NCI-H2196 (cell line): ENCODE results near the gene CCDC8.
"Not testable (repeated sequence)": the region's sequence is repeated elsewhere in the genome, so short reads cannot be mapped to it uniquely, and the experiment has no call there.

Experiments
- DNase-seq: peaks from one replicate; lab custom pipeline; 2025; ENCODE audit not compliant: unreplicated experiment; lab: John Stamatoyannopoulos, UW

CCDC8 gene

DNA sequence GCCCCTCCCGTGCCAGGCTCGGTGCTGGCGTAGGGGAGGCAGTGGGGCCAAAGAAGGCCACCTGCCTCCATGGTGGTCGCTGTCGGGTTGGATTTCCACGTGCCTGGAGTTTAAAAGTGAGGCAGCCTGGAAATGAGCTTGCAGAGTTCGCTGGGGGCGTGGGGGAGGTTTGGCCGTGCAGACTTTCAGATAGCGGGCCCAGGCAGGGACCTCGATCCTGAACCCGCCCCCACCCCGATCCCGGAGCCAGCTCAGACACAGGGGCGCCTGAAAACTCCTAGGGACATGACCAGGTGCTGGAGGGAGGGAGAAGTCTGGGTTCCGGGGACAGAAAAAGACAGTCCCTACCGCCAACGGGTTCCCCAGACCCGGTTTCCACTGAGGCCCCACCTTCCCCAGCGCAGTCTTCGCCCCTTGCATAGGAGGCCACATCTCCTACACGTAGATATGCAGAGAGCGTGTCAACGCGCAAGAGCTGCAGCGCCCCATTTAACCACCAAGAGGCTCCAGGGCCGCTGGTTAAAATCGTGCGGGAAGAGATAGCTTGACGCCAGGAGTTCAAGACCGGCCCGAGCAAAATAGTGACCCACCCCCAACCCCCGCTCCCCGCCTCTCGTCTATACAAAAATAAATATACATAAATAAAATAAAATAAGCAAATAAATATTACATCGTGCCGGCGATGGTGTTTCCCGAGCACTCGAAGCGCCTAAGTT is 8.5 kb downstream of the CCDC8 start:
- no peak for DNase-seq

- no peak for DNase-seq
Observed at GRCh38 chr19:46404055-46404752, 9.2 kb downstream of the CCDC8 start.

GRCh38 chr19:46402725-46403124 is 10.6 kb downstream of the CCDC8 start:
- no peak for DNase-seq

DNA sequence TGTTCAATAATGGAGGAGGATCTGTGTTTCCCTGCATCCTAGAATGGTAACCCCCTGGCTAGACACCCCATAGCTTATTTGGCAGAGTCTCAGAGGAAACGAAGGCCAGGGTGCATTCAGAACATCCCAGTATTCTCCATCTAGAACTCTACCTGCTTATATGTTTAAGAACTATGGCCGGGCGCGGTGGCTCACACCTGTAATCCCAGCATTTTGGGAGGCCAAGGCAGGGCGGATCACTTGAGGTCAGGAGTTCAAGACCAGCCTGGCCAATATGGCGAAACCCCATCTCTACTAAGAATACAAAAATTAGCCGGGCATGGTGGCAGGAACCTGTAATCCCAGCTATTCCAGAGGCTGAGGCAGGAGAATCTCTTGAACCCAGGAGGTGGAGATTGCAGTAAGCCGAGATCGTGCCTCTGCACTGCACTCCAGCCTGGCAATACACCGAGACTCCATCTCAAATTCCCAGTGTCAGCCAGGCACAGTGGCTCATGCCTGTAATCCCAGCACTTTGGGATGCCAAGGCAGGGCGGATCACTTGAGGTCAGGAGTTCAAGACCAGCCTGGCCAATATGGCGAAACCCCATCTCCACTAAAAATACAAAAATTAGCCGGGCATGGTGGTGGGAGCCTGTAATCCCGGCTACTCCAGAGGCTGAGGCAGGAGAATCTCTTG is 15.4 kb downstream of the CCDC8 start:
- DNase-seq, result not testable (repeated sequence)

DNA sequence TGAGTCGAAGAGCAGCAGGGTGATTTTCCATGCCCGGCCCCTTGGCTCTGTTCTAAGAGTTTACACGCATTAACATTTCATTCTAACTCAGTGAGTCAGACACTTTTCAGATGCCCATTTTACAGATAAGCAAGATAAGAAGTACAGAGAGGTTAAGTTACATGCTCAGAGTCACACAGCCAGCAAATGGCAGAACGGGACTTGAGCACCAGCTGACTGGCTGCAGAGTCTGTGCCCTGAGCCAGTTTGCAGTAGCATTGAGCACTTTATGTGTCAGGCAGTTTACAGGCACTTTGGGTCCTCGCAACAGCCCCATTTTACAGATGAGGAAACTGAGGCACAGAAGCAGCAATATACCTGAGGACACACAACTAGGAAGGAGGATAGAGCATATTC is 19.0 kb downstream of the CCDC8 start:
- no peak for DNase-seq

- DNase-seq, result no peak
Observed at GRCh38 chr19:46393456-46394401, 19.6 kb downstream of the CCDC8 start.

GRCh38 chr19:46392837-46393236 is 20.5 kb downstream of the CCDC8 start:
- DNase-seq, result no peak

DNA sequence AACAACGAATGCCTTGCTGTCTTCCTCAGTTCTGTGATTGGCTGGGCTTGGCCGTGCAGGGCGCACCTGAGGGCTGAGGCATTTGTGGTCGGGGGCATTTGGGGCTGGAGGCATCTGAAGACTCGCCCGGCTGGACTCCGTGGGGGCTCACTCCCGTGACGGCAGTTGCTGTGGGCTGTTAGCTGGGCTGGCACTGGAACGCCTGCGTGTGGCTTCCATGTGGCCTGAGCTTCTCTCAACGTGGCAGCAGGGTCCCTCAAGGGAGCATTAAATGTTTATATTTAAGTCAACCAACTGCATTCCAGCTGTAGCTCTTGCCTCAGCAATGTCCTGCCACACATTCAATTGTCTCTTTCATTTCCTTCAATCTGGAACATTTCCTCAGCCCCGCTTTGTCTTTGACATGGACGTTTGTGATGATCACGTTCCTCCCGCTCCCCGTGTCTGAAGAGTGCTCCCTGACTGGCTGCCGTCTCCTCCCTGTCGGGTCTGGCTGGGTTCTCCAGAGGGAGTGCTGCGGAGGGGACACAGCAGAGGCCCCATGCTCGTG is 21.0 kb downstream of the CCDC8 start:
- DNase-seq, result no peak

DNA sequence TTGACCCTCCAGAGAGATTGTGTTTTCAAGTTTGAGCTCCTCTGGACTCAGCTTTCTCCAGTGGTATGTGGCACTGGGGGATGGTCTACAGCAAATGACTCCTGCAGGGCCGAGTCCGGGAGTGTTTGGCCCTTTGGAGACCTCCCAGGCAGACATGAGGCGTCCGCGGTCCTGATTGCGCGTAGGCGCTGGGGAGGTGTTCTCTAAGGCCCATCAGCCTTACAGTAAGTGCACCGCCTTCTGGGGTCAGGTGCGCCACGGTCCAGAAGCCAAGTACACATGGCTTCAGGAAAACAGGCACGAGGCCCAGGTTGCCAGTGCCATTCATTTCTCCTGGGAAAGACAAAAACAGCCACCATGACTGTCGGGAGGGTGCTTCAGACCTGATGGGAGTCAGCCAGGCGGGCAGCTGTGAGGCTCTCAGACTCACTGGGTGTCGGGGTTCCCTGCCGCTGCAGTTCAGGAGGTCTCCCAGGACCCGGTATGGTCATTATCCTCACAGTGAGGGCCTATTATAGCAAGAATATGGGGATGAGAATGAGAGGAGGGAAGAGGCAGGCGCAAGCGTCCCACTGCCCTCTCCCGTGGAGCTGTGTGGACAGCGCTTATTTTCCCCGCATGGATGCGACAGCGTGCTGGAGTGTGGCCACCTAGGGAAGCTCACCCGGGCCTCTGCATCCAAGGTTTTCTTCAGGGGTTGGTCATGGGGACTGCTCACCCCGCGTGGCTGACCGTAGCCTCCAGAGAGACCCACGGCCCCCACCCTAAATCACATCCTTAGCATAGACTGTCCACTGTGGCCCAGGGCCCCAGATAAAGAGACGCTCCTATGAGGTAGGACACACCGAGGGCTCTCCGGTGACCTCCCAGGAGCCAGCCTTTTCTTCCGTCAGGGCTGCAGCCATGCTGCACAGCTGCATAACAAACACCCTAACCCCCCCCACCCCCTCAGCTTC is 21.8 kb downstream of the CCDC8 start:
- DNase-seq, result no peak

GRCh38 chr19:46390866-46391265 is 22.5 kb downstream of the CCDC8 start:
- DNase-seq, result no peak

DNA sequence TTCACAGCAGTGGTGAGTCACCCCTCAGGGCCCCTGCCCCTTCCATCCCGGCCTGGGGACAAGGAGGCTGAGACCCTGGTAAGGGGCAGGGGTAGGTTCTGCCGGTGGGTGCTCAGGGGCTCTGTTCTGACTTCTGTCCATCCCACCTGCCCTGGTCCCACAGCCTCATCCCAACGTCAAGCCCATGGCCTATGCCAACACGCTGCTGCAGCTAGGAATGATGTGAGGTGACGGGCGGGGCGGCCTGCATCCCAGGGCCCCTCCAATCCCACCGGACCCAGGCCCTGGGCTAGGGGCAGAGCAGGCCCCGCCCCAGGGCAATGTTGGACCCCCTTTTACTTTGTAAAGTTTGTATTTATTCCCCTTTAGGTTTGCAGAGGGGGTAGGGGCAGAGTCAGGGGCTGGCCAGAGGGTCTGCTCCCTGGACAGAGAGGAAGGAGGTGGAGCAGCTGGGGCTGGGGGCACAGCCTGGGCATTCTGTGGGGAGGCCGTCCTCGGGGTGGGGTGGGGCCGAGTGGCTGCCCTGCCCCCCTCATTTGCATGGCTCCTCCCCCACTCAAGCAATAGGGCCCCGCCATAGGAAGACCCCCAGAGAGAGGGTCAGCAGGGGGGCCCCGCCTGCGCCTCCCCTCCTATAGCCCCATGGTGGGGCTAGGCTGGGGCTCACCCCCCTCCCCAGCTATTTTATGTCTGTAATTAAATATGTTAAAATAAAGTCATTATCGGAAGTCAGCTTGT is 23.1 kb downstream of the CCDC8 start:
- no peak for DNase-seq

DNA sequence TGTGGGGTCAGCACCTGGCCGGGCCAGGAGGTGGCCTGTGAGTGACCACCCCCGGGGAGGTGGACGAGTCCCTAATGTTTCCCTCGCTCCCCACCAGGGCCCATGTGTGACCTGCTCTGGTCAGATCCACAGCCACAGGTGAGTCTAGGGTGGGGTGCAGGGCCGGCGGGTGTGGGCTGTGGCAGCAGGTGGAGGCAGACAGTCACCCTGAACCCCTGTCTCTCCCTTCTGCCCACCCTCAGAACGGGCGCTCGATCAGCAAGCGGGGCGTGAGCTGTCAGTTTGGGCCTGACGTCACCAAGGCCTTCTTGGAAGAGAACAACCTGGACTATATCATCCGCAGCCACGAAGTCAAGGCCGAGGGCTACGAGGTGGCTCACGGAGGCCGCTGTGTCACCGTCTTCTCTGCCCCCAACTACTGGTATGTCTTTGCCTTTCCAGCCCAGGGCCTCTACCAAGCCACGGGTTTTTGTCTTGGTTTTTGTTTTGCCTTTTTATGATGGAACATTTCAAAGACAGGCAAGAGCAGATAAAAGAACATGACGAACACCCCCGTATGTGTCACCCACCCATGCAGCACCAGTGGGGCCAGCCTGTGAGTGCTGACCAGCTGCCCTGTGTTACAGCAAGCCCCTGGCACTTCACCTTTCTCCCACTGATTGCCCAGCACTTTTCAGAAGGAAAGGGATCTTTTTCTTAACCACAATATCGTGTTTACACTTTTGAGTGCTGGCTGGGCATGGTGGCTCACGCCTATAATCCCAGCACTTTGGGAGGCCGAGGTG is 24.9 kb downstream of the CCDC8 start:
- no peak for DNase-seq

- no peak for DNase-seq
Observed at GRCh38 chr19:46387713-46388130, 25.6 kb downstream of the CCDC8 start.

- DNase-seq, result no peak
Observed at GRCh38 chr19:46386996-46387712, 26.2 kb downstream of the CCDC8 start.

GRCh38 chr19:46386151-46386550 is 27.2 kb downstream of the CCDC8 start:
- no peak for DNase-seq

DNA sequence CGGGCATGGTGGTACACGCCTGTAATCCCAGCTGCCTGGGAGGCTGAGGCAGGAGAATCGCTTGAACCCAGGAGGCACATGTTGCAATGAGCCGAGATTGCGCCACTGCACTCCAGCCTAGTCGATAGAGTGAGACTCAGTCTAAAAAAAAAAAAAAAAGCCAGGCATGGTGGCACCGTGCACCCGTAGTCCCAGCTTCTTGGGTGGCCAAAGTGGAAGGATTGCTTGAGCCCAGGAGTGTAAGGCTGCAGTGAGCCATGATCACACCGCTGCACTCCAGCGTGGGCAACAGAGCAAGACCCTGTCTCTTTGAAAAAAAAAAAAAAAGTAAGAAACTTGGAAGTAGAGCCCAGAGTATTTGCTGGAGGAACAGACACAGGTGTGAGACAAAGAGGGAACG is 27.7 kb downstream of the CCDC8 start:
- no peak for DNase-seq

GRCh38 chr19:46384396-46384795 is 29.0 kb downstream of the CCDC8 start:
- no peak for DNase-seq

DNA sequence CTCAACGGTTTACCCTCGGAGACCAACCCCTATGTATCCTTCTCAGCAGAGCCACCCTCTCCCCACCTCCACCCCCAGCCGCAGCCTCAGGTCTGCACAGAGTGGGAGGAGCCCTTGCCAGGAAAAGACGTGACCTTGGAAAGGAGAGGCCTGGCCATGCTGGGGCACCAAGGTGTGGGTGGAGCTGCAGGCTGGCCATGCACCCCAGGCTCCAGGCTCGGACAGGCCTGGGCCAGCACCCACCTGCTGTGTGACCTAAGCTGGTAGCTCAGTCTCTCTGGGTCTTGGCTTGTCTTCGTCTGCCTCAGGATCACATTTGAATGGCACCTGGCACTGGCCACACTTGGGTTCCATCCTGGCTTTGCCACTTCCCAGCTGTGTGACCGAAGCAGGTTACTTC is 29.5 kb downstream of the CCDC8 start:
- DNase-seq, result no peak
